Astrocyte (in vitro differentiated cells and primary cell): ENCODE results near the gene ZNF624. TPM values are rescaled to one million over a fixed set of nuclear protein-coding genes. Genes with fewer than 3 reads are reported as not detected.
"Not testable (repeated sequence)": the region's sequence is repeated elsewhere in the genome, so short reads cannot be mapped to it uniquely, and the experiment has no call there.

Experiments
- DNase-seq: peaks from one replicate; pipeline ENCODE4 v3.0.0-alpha.2; 2010; ENCODE audit warnings: low read depth
- FAIRE-seq: peaks from 2 replicates; lab custom pipeline; 2011; peaks lifted over from hg19 to GRCh38; lab: Jason Lieb, UNC
- H2AFZ ChIP-seq: 2 replicates; pipeline ENCODE4 v1.6.0; 2012; ENCODE audit warnings: low read depth, low read length, inconsistent platforms
- H3K27ac ChIP-seq: 2 replicates; pipeline ENCODE4 v1.5.1; 2011; ENCODE audit warnings: low read depth, low read length, inconsistent platforms
- H3K27me3 ChIP-seq: 2 replicates; pipeline ENCODE4 v1.6.0; 2011; ENCODE audit warnings: low read length, inconsistent platforms; ENCODE audit not compliant: insufficient read depth
- H3K36me3 ChIP-seq: 2 replicates; pipeline ENCODE4 v1.5.1; 2011; ENCODE audit warnings: low read length, inconsistent platforms; ENCODE audit not compliant: insufficient read depth
- H3K4me1 ChIP-seq: 2 replicates; pipeline ENCODE4 v1.5.1; 2011; ENCODE audit warnings: low read length, inconsistent platforms; ENCODE audit not compliant: insufficient read depth
- H3K4me2 ChIP-seq: 2 replicates; pipeline ENCODE4 v1.6.0; 2012; ENCODE audit warnings: low read length, inconsistent platforms
- H3K4me3 ChIP-seq: 2 replicates; pipeline ENCODE4 v1.5.1; 2011; ENCODE audit warnings: low read depth, mild to moderate bottlenecking, low read length, inconsistent platforms; ENCODE audit not compliant: insufficient read depth
- H3K79me2 ChIP-seq: 2 replicates; pipeline ENCODE4 v1.6.0; 2012; ENCODE audit warnings: mild to moderate bottlenecking, low read length, inconsistent platforms; ENCODE audit not compliant: insufficient read depth
- H3K9ac ChIP-seq: 2 replicates; pipeline ENCODE4 v1.6.0; 2012; ENCODE audit warnings: mild to moderate bottlenecking, low read length, inconsistent platforms
- H3K9me3 ChIP-seq: 2 replicates; pipeline ENCODE4 v1.5.1; 2012; ENCODE audit warnings: low read depth, mild to moderate bottlenecking, low read length, inconsistent platforms; ENCODE audit not compliant: insufficient read depth
- H4K20me1 ChIP-seq: 2 replicates; pipeline ENCODE4 v1.6.0; 2012; ENCODE audit warnings: low read length, inconsistent platforms; ENCODE audit not compliant: insufficient read depth
- H3K27ac Mint-ChIP-seq: one replicate; pipeline ENCODE4 v1.8.0; 2021; ENCODE audit warnings: mild to moderate bottlenecking, mixed read lengths; ENCODE audit not compliant: unreplicated experiment
- H3K27me3 Mint-ChIP-seq: one replicate; pipeline ENCODE4 v1.8.0; 2021; ENCODE audit warnings: low read depth, mixed read lengths; ENCODE audit not compliant: unreplicated experiment
- H3K36me3 Mint-ChIP-seq: one replicate; pipeline ENCODE4 v1.8.0; 2021; ENCODE audit warnings: low read depth, mixed read lengths; ENCODE audit not compliant: unreplicated experiment
- H3K4me1 Mint-ChIP-seq: one replicate; pipeline ENCODE4 v1.8.0; 2021; ENCODE audit warnings: low read depth, mixed read lengths; ENCODE audit not compliant: unreplicated experiment
- H3K4me3 Mint-ChIP-seq: one replicate; pipeline ENCODE4 v1.8.0; 2021; ENCODE audit warnings: mild to moderate bottlenecking, moderate library complexity, mixed read lengths; ENCODE audit not compliant: unreplicated experiment
- H3K9me3 Mint-ChIP-seq: one replicate; pipeline ENCODE4 v1.8.0; 2021; ENCODE audit warnings: mild to moderate bottlenecking, mixed read lengths; ENCODE audit not compliant: unreplicated experiment
- EZH2 ChIP-seq: IDR thresholded peaks from 2 replicates; pipeline ENCODE4 v1.6.1; 2012; ENCODE audit warnings: mild to moderate bottlenecking, low read length, inconsistent platforms; ENCODE audit not compliant: insufficient read depth
- total RNA-seq: library from RNA; stranded (reverse); gene quantifications from 2 replicates; pipeline ENCODE4 v1.2.1, GENCODE V29; 2021
- TF ChIP-seq, protein P1 (sequence below): IDR thresholded peaks from 2 replicates; pipeline ENCODE4 v1.5.1; 2011; ENCODE audit warnings: low read depth, mild to moderate bottlenecking, inconsistent platforms, low read length, moderate library complexity; ENCODE audit not compliant: insufficient read depth

ZNF624 gene
- total RNA-seq, 1 donor from 2014 or later = 5.4 TPM

GRCh38 chr17:16666907-16667636 is 13.4 kb upstream of the ZNF624 start:
- H3K36me3 ChIP-seq, H3K4me1 ChIP-seq, FAIRE-seq, H3K27ac Mint-ChIP-seq, H3K9ac ChIP-seq, H4K20me1 ChIP-seq, H3K4me1 Mint-ChIP-seq, H3K36me3 Mint-ChIP-seq, H3K79me2 ChIP-seq, DNase-seq, H3K9me3 ChIP-seq, H3K27me3 ChIP-seq, H3K9me3 Mint-ChIP-seq, H3K27ac ChIP-seq: not testable (repeated sequence)
- Histone ChIP-seq H2AFZ (peak overlapping the region; percentile 81), H3K4me3 (peak overlapping the region; percentile 39), H3K4me2 (peak overlapping the region; percentile 83)
- H3K4me3 Mint-ChIP-seq = peak overlapping the region; percentile 79
- TF ChIP-seq EZH2 = peak; percentile 75
- peaks cover 14% of the 10 kb centered on the region for H3K27me3 Mint-ChIP-seq

- not testable (repeated sequence) for DNase-seq, H3K27me3 ChIP-seq, H3K9me3 ChIP-seq, H3K4me1 ChIP-seq, H3K9me3 Mint-ChIP-seq, H3K27ac Mint-ChIP-seq, H3K79me2 ChIP-seq, H3K27ac ChIP-seq, H3K36me3 Mint-ChIP-seq, H3K4me1 Mint-ChIP-seq, H4K20me1 ChIP-seq, H3K9ac ChIP-seq, H3K36me3 ChIP-seq, FAIRE-seq, H3K4me3 Mint-ChIP-seq
- H3K4me3 ChIP-seq = peak overlapping the region; percentile 33
- peak overlapping the region; percentile 81 for H2AFZ ChIP-seq
- H3K4me2 ChIP-seq = peak overlapping the region; percentile 83
- peaks cover 14% of the 10 kb centered on the region for H3K27me3 Mint-ChIP-seq
Observed at GRCh38 chr17:16666553-16666906, 12.9 kb upstream of the ZNF624 start.

- H3K27me3 Mint-ChIP-seq = peaks cover 17% of the 10 kb centered on the region
- Histone ChIP-seq H3K4me1 (no peaks in the 10 kb centered on the region), H3K36me3 (no peaks in the 10 kb centered on the region), H3K27ac (no peak overlapping the region), H3K9ac (no peak overlapping the region), H3K4me2 (no peak overlapping the region), H3K79me2 (no peaks in the 10 kb centered on the region), H3K9me3 (no peaks in the 10 kb centered on the region), H3K4me3 (no peak overlapping the region), H3K27me3 (peaks cover 5% of the 10 kb centered on the region), H2AFZ (no peak overlapping the region), H4K20me1 (no peaks in the 10 kb centered on the region)
- no peak overlapping the region for H3K27ac Mint-ChIP-seq
- no peaks in the 10 kb centered on the region for H3K4me1 Mint-ChIP-seq
- peaks cover 7% of the 10 kb centered on the region for H3K9me3 Mint-ChIP-seq
- FAIRE-seq = no peak
- H3K4me3 Mint-ChIP-seq = no peak overlapping the region
- peak; percentile 11 for DNase-seq
- TF ChIP-seq EZH2 = no peak
- TF ChIP-seq, protein P1, sequence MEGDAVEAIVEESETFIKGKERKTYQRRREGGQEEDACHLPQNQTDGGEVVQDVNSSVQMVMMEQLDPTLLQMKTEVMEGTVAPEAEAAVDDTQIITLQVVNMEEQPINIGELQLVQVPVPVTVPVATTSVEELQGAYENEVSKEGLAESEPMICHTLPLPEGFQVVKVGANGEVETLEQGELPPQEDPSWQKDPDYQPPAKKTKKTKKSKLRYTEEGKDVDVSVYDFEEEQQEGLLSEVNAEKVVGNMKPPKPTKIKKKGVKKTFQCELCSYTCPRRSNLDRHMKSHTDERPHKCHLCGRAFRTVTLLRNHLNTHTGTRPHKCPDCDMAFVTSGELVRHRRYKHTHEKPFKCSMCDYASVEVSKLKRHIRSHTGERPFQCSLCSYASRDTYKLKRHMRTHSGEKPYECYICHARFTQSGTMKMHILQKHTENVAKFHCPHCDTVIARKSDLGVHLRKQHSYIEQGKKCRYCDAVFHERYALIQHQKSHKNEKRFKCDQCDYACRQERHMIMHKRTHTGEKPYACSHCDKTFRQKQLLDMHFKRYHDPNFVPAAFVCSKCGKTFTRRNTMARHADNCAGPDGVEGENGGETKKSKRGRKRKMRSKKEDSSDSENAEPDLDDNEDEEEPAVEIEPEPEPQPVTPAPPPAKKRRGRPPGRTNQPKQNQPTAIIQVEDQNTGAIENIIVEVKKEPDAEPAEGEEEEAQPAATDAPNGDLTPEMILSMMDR = no peak
- no peaks in the 10 kb centered on the region for H3K36me3 Mint-ChIP-seq
Observed at GRCh38 chr17:16662936-16663335, 9.3 kb upstream of the ZNF624 start.
